ENCODE results near the gene ATP2B3. TPM values are rescaled to one million over a fixed set of nuclear protein-coding genes. Genes with fewer than 3 reads are reported as not detected.

The ATP2B3 gene
- total RNA-seq, 4 donors from 2014 or later = not detected

GRCh38 chrX:153495362-153495751 lies 22.1 kb upstream of the ATP2B3 start:
- no peak for TF ChIP-seq CTCF (IDR thresholded peaks at IDR 0.05; ENCODE audit: low read depth)

GRCh38 chrX:153495903-153496589 lies 21.4 kb upstream of the ATP2B3 start:
- TF ChIP-seq CTCF (IDR thresholded peaks at IDR 0.05; ENCODE audit: low read depth) = no peak

- no peak for TF ChIP-seq CTCF (IDR thresholded peaks at IDR 0.05; ENCODE audit: low read depth)
Measured at GRCh38 chrX:153496590-153496959, 20.9 kb upstream of the ATP2B3 start.

- no peak for TF ChIP-seq CTCF (IDR thresholded peaks at IDR 0.05; ENCODE audit: low read depth)
Measured at GRCh38 chrX:153498453-153498852, 19.0 kb upstream of the ATP2B3 start.

- TF ChIP-seq CTCF (IDR thresholded peaks at IDR 0.05; ENCODE audit: low read depth) = no peak
Measured at GRCh38 chrX:153499341-153499740, 18.1 kb upstream of the ATP2B3 start.

- no peak for TF ChIP-seq CTCF (IDR thresholded peaks at IDR 0.05; ENCODE audit: low read depth)
Measured at GRCh38 chrX:153499876-153500275, 17.6 kb upstream of the ATP2B3 start.

- TF ChIP-seq CTCF (IDR thresholded peaks at IDR 0.05; ENCODE audit: low read depth) = no peak
Measured at GRCh38 chrX:153500676-153501280, 16.7 kb upstream of the ATP2B3 start.
